Ovary (tissue), 9 donors: Measurements from ENCODE around the gene OGG1. TPM values are rescaled to one million over a fixed set of nuclear protein-coding genes. Genes with fewer than 3 reads are reported as not detected.
A peak's percentile ranks its signal among the peaks of the same experiment; 100 is the strongest.

Experiments
- DNase-seq, 5 donors: peaks; one replicate each; pipeline ENCODE4 v3.0.0-alpha.2; 2019 to 2020
- H3K27ac ChIP-seq, 2 donors: fragments of 200-600 bp; one replicate each; pipeline versions ENCODE4 v1.5.1 to v1.8.0; 2019 to 2022
- H3K27me3 ChIP-seq: fragments of 200-600 bp; one replicate; pipeline ENCODE4 v1.8.0; 2022
- H3K36me3 ChIP-seq: fragments of 200-600 bp; sonication (generic); one replicate; pipeline ENCODE4 v1.5.1; 2019
- H3K4me1 ChIP-seq: one replicate; pipeline ENCODE4 v1.8.1; 2013; ENCODE audit warnings: mild to moderate bottlenecking, moderate library complexity; ENCODE audit not compliant: insufficient read depth
- H3K4me3 ChIP-seq: fragments of 200-600 bp; sonication (generic); one replicate; pipeline ENCODE4 v1.5.1; 2017
- H3K9me3 ChIP-seq, 2 donors: fragments of 200-600 bp in 1 of 2; sonication (generic) in 1 of 2; one replicate each; pipeline versions ENCODE4 v1.5.1 to v1.8.1; 2013 to 2019; ENCODE audit warnings: mild to moderate bottlenecking in 1 of 2, moderate library complexity in 1 of 2
- EP300 ChIP-seq: sonication (generic); formaldehyde crosslinking; IDR thresholded peaks from one replicate; pipeline ENCODE4 v1.6.1; 2017; ENCODE audit warnings: antibody characterized with exemption
- POLR2A ChIP-seq: fragments of 450-650 bp; IDR thresholded peaks from one replicate; pipeline ENCODE4 v1.6.1; 2017; ENCODE audit warnings: antibody characterized with exemption, mild to moderate bottlenecking, moderate library complexity
- WGBS, 3 donors: extraction: QIAGEN DNeasy Blood & Tissue Kit in 1 of 3; methylation state at CpG; one replicate each; pipeline versions ENCODE4 v1.1.5 to v1.1.7; 2013 to 2017; 5-methylcytosine and 5-hydroxymethylcytosine counted together
- intact Hi-C, 4 donors: fragments of 100-400 bp; cut with DNase I; formaldehyde crosslinking; loops; one replicate each; pipeline versions ENCODE4 v1.11.0 to v1.15.1; 2022 to 2023
- polyA plus RNA-seq, 2 donors: library from polyadenylated mRNA; stranded (reverse); fragments of 200-250 nt in 1 of 2; fragments of 350-450 nt in 1 of 2; fragmentation: Illumina TruSeq in 1 of 2; extraction: RNeasy Lipid Tissue Mini Kit (QIAGEN cat#74804) in 1 of 2; gene quantifications; one replicate each; pipeline ENCODE4 v1.2.3, GENCODE V29; 2013 to 2014
- total RNA-seq, 7 donors: library from RNA; depleted of rRNA in 2 of 7; stranded (reverse); fragments of >200 nt in 2 of 7; fragmentation: NEBNext Ultra II Directional in 3 of 7; extraction: Animal tissue kit (Norgen Biotek cat#: 25700) in 3 of 7; gene quantifications; one replicate each; pipeline versions ENCODE4 v1.1.0 to v1.2.4, GENCODE V29; 2016 to 2023
- TF ChIP-seq, protein P1 (sequence below), 3 donors: fragments of 450-650 bp in 2 of 3; fragments of 200-600 bp in 1 of 3; IDR thresholded peaks; one replicate each; pipeline versions ENCODE4 v1.5.1 to v1.8.0; 2016 to 2022; ENCODE audit warnings: antibody characterized with exemption in 3 of 3, mild to moderate bottlenecking in 1 of 3
- donor health status: DM: no; HTN: no; CAD: no; lungs with moderate emphysema.
- donor health status: DM: no; HTN: no; CAD: no.
- donor health status: Bipolar disorder and iron deficiency.
- donor health status: DM: yes; HTN: yes; CAD: no.
- donor health status: DM: no; HTN: no; CAD: no.
- donor health status: DM: yes; HTN: yes; CAD: no.

OGG1 gene
- total and polyA plus RNA-seq, 9 donors = 16.8 to 54.3 (median 31.1) TPM

DNA sequence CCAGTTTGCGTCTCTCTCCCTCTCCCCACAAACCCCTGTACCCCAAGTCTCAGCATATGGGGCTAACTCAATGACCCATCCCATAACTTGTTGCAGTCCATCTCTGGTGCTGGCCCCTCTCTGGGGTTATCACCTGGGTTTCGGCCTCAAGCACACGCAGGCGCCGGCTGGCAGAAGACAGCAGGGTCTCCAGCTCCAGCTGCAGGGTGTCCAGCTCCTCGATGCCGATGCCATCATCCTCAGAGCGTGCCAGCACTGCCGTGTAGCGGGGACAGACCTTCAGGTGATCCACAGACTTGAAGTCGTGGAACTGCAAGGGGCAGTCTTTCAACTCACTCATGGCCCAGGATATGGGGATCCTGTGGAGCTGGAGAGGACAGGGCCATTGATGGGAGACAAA lies 41.4 kb downstream of the OGG1 start:
- Histone ChIP-seq H3K27me3 (no peaks in the 10 kb centered on the region), H3K36me3 (no peaks in the 10 kb centered on the region), H3K9me3 (no peaks in the 10 kb centered on the region), H3K4me3 (no peak overlapping the region), H3K4me1 (peaks cover 9% of the 10 kb centered on the region), H3K27ac (no peak overlapping the region)
- no peak for DNase-seq
- 74 to 86% (median 82%) methylated on average over 11 of the region's 11 CpGs for WGBS, 3 donors
- TF ChIP-seq POLR2A = no peak
- TF ChIP-seq EP300 = no peak
- intact Hi-C loops = loop anchor here in 1 of 4 donors (10.0 kb wide), 1 partner anchor 56 kb away; the partner anchor contains the start of gene BRPF1

DNA sequence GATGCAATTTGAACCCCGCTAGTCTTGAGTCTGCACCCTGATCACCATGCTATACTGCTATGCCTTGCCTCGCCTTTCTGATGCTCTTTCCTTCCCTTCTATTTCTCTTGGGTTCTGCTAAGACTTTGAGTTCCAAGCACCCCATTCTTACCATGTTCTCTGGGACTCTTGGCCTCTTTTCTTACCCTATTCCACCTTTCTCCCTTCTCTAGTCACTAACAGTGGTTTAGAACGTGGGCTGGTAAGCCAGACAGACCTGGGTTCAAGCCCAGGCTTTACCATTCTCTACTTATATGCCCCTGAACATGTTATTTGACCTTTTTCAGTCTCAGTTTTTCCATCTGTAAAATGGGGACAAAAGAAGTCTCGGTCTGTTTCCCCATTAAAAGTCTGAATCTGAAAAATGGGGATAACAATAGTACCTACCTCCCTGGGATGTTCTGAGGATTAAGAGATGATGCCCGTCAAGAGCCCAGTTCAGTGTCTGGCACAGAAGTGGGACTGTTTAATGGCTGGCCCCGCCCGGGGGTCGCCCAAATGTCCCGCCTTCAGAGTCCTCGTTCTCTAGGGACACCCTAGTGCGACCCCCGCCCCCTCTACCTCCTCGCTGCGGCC lies 42.1 kb downstream of the OGG1 start:
- Histone ChIP-seq H3K27ac (peak overlapping the region; percentile 68 to 96), H3K4me1 (peaks cover 9% of the 10 kb centered on the region), H3K9me3 (no peaks in the 10 kb centered on the region), H3K27me3 (no peaks in the 10 kb centered on the region), H3K36me3 (no peaks in the 10 kb centered on the region), H3K4me3 (peak overlapping the region; percentile 58)
- 15 to 17% (median 17%) methylated on average over 14 of the region's 14 CpGs for WGBS, 3 donors
- no peak for DNase-seq
- intact Hi-C loops = loop anchor here in 3 of 4 donors (2.0 to 10.0 kb wide), 2 partner anchors 21 to 57 kb away; partner anchors contain the start of gene BRPF1 (in 1 of the 3)
- no peak for TF ChIP-seq EP300
- TF ChIP-seq, protein P1, sequence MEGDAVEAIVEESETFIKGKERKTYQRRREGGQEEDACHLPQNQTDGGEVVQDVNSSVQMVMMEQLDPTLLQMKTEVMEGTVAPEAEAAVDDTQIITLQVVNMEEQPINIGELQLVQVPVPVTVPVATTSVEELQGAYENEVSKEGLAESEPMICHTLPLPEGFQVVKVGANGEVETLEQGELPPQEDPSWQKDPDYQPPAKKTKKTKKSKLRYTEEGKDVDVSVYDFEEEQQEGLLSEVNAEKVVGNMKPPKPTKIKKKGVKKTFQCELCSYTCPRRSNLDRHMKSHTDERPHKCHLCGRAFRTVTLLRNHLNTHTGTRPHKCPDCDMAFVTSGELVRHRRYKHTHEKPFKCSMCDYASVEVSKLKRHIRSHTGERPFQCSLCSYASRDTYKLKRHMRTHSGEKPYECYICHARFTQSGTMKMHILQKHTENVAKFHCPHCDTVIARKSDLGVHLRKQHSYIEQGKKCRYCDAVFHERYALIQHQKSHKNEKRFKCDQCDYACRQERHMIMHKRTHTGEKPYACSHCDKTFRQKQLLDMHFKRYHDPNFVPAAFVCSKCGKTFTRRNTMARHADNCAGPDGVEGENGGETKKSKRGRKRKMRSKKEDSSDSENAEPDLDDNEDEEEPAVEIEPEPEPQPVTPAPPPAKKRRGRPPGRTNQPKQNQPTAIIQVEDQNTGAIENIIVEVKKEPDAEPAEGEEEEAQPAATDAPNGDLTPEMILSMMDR (IDR thresholded peaks at IDR 0.05) = no peak
- TF ChIP-seq POLR2A = no peak

DNA sequence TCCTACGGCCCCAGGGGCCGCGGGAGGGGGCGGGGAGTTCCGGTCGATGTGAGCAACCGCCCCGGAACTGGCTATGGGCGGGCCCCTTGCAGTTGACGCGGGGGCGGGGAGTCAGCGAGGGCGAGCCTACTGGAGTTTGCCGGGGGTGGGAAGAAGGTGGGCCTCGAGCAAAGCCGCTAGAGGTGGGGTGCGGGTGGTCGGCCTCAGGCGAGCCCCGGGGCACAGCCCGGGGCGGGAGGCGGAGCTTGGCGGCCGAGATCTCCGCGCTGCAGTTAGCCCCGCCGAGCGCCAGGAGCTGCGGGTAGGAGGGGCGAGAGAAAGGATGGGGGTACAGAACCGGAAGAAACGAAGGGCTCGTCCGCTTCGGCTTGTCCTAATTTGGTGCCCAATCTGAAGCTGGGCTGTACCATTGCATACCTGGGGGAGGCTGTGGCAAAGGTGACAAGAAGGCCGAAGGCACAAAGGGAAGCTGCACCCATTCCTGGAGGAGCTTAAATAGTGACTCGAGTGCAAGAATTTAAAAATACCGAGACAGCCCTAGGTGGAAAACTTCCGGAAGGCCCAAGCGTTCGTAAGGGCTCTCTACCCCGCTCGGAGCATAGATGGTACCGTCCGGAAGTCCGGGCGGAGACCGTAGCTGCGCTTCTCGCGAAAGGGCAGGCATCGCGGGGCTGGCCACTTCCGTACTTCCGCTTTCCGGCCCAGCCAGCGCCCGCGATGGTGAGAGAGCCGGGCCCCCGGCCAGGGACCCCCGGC lies 42.8 kb downstream of the OGG1 start, which contains the start of the genes ARPC4 and TADA3:
Gene ARPC4 (plus strand): TSS at position 678 of the 756 bp plus-strand sequence. CDS start 40 bp downstream, at position 718.
Gene TADA3 (minus strand): TSS at position 69 of the 756 bp plus-strand sequence. CDS start 1,007 bp downstream, outside the sequence.
- H3K4me1 ChIP-seq = peaks cover 9% of the 10 kb centered on the region
- peak within 1 kb of the TSS; percentile 58 for H3K4me3 ChIP-seq
- peak; percentile 63 for TF ChIP-seq POLR2A
- TF ChIP-seq, protein P1 (IDR thresholded peaks at IDR 0.05) = peak in 2 of 3 donors; percentile 41 to 62
- TF ChIP-seq EP300 = no peak
- peak within 1 kb of the TSS; percentile 68 to 96 for H3K27ac ChIP-seq
- intact Hi-C loops = loop anchor here in 3 of 4 donors (2.0 to 10.0 kb wide), 2 partner anchors 22 to 58 kb away; partner anchors contain the start of gene BRPF1 (in 1 of the 3)
- H3K27me3 ChIP-seq = no peaks in the 10 kb centered on the region
- 0 to 1% (median 0%) methylated on average over 44 to 65 of the region's 65 CpGs for WGBS, 3 donors
- no peaks in the 10 kb centered on the region for H3K36me3 ChIP-seq
- peak; percentile 92 to 95 (median 94) for DNase-seq
- H3K9me3 ChIP-seq = no peaks in the 10 kb centered on the region

DNA sequence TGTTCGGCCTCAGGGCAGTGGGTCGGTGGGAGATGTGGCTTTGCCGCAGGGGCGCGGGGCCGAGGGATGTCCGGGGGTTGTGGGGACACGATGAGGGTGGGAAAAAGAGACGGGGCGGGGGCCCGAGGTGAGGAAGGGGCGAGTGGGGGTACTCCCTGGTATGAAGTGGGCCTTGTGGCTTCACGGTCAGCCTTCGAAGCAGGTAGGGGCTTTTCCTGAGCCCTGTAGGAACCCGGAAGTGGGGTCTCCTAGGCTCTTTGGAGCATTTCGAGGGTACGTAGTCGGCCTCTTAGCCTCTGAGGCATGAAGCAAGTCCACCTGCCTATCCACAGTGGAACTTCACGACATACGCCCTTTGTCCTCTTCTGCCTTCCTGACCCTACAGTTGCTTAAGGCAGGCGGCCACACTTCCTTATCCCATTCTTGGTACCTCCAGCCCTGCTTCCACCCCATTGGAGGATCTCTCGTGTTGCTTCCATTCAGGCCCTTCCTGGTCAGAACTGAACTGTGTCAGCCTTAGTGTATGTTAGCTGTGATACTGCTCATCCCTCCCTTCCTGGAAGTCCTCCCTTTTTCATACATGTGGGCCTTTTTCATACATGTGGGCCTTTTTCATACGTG lies 43.5 kb downstream of the OGG1 start:
- Histone ChIP-seq H3K9me3 (no peaks in the 10 kb centered on the region), H3K36me3 (peaks cover 1% of the 10 kb centered on the region), H3K4me1 (peaks cover 9% of the 10 kb centered on the region), H3K4me3 (peak overlapping the region; percentile 58), H3K27me3 (no peaks in the 10 kb centered on the region), H3K27ac (peak overlapping the region; percentile 68 to 96)
- no peak for TF ChIP-seq EP300
- TF ChIP-seq, protein P1 (IDR thresholded peaks at IDR 0.05) = no peak
- TF ChIP-seq POLR2A = no peak
- 1% methylated on average over 23 of the region's 23 CpGs for WGBS, 3 donors
- DNase-seq = no peak
- intact Hi-C loops = loop anchor here in 3 of 4 donors (2.0 to 10.0 kb wide), 2 partner anchors 22 to 58 kb away; partner anchors contain the start of gene BRPF1 (in 1 of the 3)
